Sigmoid colon (tissue), 4 donors: ENCODE results near the gene PJA1.

ENCODE experiments used
- POLR2AphosphoS5 ChIP-seq, 4 donors: sonication (generic); formaldehyde crosslinking; IDR thresholded peaks; one replicate each; pipeline ENCODE4 v1.6.1; 2017; ENCODE audit warnings: antibody characterized with exemption in 4 of 4
- TF ChIP-seq, protein P1 (sequence below), 4 experiments: fragments of 450-650 bp in 3 of 4; fragments of 200-600 bp in 1 of 4; IDR thresholded peaks; one replicate each; pipeline ENCODE4 v1.5.1; 2016 to 2019; ENCODE audit warnings: antibody characterized with exemption in 4 of 4, mild to moderate bottlenecking in 3 of 4, moderate library complexity in 2 of 4

DNA sequence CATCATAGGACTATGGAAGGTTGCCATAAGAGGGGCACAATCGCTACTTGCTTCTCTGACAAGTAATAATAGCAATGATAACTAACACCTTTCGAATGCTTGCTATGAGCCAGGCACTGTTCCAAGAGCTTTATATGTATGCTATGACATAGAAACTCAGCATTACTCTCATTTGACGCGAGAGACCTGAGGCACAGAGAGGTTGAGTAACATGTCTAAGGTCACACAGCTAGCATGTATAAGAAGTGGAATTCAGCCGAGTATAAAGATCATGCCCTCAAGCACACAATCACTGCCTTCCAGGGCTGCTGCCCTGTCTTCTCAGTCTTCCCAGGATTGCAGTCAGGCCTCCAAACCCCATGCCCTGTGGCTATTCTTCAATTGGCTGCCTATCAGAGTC, 19.5 kb downstream of the PJA1 start:
- TF ChIP-seq POLR2AphosphoS5 (IDR thresholded peaks at IDR 0.05): no peak
- TF ChIP-seq, protein P1, sequence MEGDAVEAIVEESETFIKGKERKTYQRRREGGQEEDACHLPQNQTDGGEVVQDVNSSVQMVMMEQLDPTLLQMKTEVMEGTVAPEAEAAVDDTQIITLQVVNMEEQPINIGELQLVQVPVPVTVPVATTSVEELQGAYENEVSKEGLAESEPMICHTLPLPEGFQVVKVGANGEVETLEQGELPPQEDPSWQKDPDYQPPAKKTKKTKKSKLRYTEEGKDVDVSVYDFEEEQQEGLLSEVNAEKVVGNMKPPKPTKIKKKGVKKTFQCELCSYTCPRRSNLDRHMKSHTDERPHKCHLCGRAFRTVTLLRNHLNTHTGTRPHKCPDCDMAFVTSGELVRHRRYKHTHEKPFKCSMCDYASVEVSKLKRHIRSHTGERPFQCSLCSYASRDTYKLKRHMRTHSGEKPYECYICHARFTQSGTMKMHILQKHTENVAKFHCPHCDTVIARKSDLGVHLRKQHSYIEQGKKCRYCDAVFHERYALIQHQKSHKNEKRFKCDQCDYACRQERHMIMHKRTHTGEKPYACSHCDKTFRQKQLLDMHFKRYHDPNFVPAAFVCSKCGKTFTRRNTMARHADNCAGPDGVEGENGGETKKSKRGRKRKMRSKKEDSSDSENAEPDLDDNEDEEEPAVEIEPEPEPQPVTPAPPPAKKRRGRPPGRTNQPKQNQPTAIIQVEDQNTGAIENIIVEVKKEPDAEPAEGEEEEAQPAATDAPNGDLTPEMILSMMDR (IDR thresholded peaks at IDR 0.05): no peak
